Body of pancreas (tissue), 4 donors: ENCODE results near the gene ATPAF1. TPM values are rescaled to one million over a fixed set of nuclear protein-coding genes. Genes with fewer than 3 reads are reported as not detected.
"Not testable (repeated sequence)": the region's sequence is repeated elsewhere in the genome, so short reads cannot be mapped to it uniquely, and the experiment has no call there.

ENCODE experiments used
- ATAC-seq: fragments of 150-250 bp; one replicate; pipeline ENCODE4 v1.9.1; 2016
- DNase-seq, 4 donors: peaks; one replicate each; pipeline ENCODE4 v3.0.0-alpha.2; 2019
- H3K27ac ChIP-seq, 4 donors: fragments of 200-600 bp; sonication (generic); 1 replicate in 3 of 4; 2 replicates in 1 of 4; pipeline versions ENCODE4 v1.5.1 to v1.6.1; 2016 to 2019; ENCODE audit warnings: mild to moderate bottlenecking in 1 of 4, mixed read lengths in 1 of 4, moderate library complexity in 1 of 4
- H3K27me3 ChIP-seq, 2 donors: fragments of 200-600 bp; sonication (generic); one replicate each; pipeline ENCODE4 v1.6.0; 2016; ENCODE audit warnings: mild to moderate bottlenecking in 1 of 2
- H3K36me3 ChIP-seq, 2 donors: fragments of 200-600 bp; sonication (generic); replicated peaks in 1 of 2; 2 replicates each; pipeline ENCODE4 v1.5.1; 2016; ENCODE audit warnings: low read depth in 2 of 2; ENCODE audit not compliant: insufficient read depth in 1 of 2
- H3K4me1 ChIP-seq: fragments of 200-600 bp; sonication (generic); one replicate; pipeline ENCODE4 v1.6.0; 2016
- H3K4me3 ChIP-seq, 2 donors: fragments of 200-600 bp; sonication (generic); 1 replicate in 1 of 2; 2 replicates in 1 of 2; pipeline ENCODE4 v1.5.1; 2016 to 2019
- H3K9me3 ChIP-seq, 3 donors: fragments of 200-600 bp; sonication (generic); 1 replicate in 2 of 3; 2 replicates in 1 of 3; pipeline ENCODE4 v1.5.1; 2016
- POLR2A ChIP-seq, 3 donors: fragments of 450-650 bp; IDR thresholded peaks; one replicate each; pipeline ENCODE4 v1.6.1; 2016; ENCODE audit warnings: antibody characterized with exemption in 3 of 3, mild to moderate bottlenecking in 2 of 3
- WGBS, 2 donors: methylation state at CpG; one replicate each; pipeline ENCODE4 v1.1.5; 2017; 5-methylcytosine and 5-hydroxymethylcytosine counted together
- intact Hi-C: fragments of 100-400 bp; cut with DNase I; formaldehyde crosslinking; loops from one replicate; pipeline ENCODE4 v1.15.1; 2023
- total RNA-seq, 2 donors: library from RNA; depleted of rRNA; stranded (reverse); fragments of >200 nt; gene quantifications; one replicate each; pipeline ENCODE4 v1.1.0, GENCODE V29; 2016
- TF ChIP-seq, protein P1 (sequence below), 7 experiments: fragments of 450-650 bp in 4 of 7; fragments of 200-600 bp in 3 of 7; sonication (generic) in 3 of 7; IDR thresholded peaks; one replicate each; pipeline ENCODE4 v1.5.1; 2016 to 2019; ENCODE audit warnings: antibody characterized with exemption in 7 of 7

ATPAF1 gene
- total RNA-seq, 2 donors from 2014 or later, result 22.8 to 33.0 TPM

DNA sequence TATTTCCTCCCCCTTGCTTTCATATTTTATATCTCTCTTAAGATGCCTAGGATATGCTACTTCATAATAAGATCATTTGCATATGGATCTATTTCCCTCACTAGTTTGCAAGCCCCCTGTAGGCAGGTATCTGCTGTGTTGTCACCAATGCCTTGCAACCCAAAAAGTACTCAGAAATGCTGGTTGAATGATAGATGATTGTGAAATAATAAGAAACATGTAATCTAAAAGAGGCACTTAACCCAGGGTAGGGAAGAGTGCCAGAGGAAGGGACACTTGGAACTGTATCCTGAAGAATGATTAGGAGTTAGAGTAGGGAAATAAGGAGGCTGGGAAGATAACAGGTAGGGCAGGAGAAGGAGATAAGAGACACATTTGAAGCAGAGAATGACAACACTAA lies 12.3 kb downstream of the ATPAF1 start:
- intact Hi-C loops, result no loop called here
- TF ChIP-seq POLR2A (IDR thresholded peaks at IDR 0.05), result no peak
- TF ChIP-seq, protein P1, sequence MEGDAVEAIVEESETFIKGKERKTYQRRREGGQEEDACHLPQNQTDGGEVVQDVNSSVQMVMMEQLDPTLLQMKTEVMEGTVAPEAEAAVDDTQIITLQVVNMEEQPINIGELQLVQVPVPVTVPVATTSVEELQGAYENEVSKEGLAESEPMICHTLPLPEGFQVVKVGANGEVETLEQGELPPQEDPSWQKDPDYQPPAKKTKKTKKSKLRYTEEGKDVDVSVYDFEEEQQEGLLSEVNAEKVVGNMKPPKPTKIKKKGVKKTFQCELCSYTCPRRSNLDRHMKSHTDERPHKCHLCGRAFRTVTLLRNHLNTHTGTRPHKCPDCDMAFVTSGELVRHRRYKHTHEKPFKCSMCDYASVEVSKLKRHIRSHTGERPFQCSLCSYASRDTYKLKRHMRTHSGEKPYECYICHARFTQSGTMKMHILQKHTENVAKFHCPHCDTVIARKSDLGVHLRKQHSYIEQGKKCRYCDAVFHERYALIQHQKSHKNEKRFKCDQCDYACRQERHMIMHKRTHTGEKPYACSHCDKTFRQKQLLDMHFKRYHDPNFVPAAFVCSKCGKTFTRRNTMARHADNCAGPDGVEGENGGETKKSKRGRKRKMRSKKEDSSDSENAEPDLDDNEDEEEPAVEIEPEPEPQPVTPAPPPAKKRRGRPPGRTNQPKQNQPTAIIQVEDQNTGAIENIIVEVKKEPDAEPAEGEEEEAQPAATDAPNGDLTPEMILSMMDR (IDR thresholded peaks at IDR 0.05), result no peak
- ATAC-seq, result no peak
- Histone ChIP-seq H3K9me3 (no peaks in the 10 kb centered on the region), H3K36me3 (peaks cover 0 to 9% of the 10 kb centered on the region in 2 donors), H3K4me3 (no peak overlapping the region), H3K4me1 (no peaks in the 10 kb centered on the region), H3K27ac (no peak overlapping the region), H3K27me3 (no peaks in the 10 kb centered on the region)
- DNase-seq, result no peak

DNA sequence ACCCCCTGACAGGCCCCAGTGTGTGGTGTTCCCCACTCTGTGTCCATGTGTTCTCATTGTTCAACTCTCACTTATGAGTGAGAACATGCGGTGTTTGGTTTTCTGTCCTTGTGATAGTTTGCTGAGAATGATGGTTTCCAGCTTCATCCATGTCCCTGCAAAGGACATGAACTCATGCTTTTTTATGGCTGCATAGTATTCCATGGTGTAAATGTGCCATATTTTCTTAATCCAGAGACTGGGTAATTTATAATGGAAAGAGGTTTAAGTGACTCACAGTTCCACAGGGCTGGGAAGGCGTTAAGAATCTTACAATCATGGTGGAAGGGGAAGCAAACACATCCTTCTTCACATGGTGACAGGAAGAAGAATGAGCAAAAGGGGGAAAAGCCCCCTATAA lies 13.5 kb downstream of the ATPAF1 start:
- DNase-seq, ATAC-seq, H3K27ac ChIP-seq, H3K9me3 ChIP-seq, H3K27me3 ChIP-seq, H3K4me1 ChIP-seq, intact Hi-C loops, H3K4me3 ChIP-seq: not testable (repeated sequence)
- 95 to 97% methylated on average over 2 of the region's 2 CpGs for WGBS, 2 donors
- peaks cover 0 to 11% of the 10 kb centered on the region in 2 donors for H3K36me3 ChIP-seq

DNA sequence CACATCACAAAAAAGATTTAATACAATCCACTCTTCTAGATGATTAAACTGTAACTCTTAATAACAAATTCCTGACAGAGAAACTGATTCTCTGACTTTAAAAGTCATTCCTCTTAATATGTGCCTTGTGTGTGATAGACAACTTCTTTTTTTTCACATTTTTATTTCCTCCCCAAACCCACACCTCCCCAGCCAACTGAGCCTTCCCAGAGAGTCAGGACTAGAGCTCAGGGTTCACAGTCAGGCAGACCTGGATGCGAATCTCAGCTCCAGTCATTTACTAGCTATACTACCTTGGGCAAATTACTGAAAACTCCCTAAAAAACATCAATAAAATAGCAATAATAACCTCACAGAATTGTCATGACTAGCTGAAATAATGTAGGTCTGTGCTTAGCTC lies 14.2 kb downstream of the ATPAF1 start:
- Histone ChIP-seq H3K9me3 (no peaks in the 10 kb centered on the region), H3K4me1 (no peaks in the 10 kb centered on the region), H3K36me3 (peaks cover 0 to 11% of the 10 kb centered on the region in 2 donors), H3K4me3 (no peak overlapping the region), H3K27me3 (no peaks in the 10 kb centered on the region), H3K27ac (no peak overlapping the region)
- 89 to 100% methylated on average over 1 of the region's 1 CpG for WGBS, 2 donors
- no peak for DNase-seq
- TF ChIP-seq POLR2A (IDR thresholded peaks at IDR 0.05), result no peak
- TF ChIP-seq, protein P1 (IDR thresholded peaks at IDR 0.05), result no peak
- no peak for ATAC-seq
- intact Hi-C loops, result no loop called here

DNA sequence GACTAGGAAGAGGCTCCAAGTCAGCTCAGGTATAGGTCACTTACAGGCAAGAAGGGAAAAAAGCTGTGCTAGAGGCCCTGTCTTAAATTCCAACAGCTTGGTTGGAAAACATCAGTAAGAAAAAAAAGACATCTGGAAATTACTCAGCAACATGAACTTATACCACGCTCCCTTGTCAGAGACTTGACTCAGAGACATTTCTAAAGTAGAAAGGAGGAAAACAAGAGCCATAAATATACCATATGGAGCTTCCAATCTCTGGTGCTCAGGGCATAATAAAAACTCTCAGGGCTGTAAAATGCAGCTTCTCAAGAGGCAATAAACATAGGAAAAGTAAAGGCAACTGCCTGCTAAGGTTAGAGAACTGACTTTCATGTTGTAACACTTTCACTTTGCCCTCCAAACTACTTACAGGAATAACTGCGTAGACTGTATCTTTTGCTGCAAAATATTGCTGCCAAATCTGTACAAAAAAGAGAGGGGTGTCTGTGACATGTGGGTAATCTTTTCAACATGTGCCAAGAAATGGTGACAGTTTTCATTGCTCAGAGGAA lies 14.7 kb downstream of the ATPAF1 start:
- no peak overlapping the region for H3K4me3 ChIP-seq
- H3K9me3 ChIP-seq, result no peaks in the 10 kb centered on the region
- H3K27ac ChIP-seq, result no peak overlapping the region
- ATAC-seq (no peak), DNase-seq (no peak)
- H3K36me3 ChIP-seq, result peaks cover 0 to 11% of the 10 kb centered on the region in 2 donors
- intact Hi-C loops, result no loop called here
- H3K4me1 ChIP-seq, result no peaks in the 10 kb centered on the region
- no peak for TF ChIP-seq POLR2A (IDR thresholded peaks at IDR 0.05)
- TF ChIP-seq, protein P1 (IDR thresholded peaks at IDR 0.05), result no peak
- 91 to 100% methylated on average over 2 of the region's 2 CpGs for whole genome bisulfite sequencing, 2 donors
- H3K27me3 ChIP-seq, result no peaks in the 10 kb centered on the region

DNA sequence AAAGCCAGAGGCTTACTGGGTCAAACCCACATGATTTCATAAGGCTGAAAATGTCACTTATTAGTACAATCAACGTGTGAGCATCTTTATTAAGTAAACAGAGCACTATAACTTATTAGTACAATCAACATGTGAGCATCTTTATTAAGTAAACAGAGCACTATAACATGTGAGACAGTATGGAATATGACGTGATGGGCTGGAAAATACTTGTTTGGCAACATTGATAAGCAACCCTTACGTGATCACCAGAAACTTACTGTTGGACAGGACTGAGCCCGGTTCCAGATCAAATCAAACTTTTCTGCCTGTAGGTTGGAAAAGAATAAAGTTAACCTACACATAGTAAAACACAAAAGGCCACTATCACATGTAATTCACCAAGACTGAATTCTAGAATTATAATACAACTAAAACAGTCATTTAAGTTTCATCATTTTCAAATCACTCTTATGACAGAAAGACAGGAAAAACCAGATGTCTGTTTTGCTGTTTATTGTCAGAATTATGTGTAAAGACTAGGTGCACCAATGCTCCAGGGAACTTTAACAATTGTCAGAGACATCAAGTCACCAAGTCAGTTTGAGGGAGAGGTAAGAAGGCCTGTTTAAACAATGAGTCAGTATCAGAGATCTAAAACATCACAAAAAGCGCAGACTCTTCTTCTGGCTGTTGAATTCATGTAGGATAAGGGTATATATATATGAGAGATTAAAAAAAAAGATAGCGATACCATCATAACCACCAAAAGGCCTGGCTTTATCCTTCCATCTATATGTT lies 15.7 kb downstream of the ATPAF1 start:
- TF ChIP-seq, protein P1 (IDR thresholded peaks at IDR 0.05), result no peak
- no peak for TF ChIP-seq POLR2A (IDR thresholded peaks at IDR 0.05)
- 66 to 71% methylated on average over 6 of the region's 6 CpGs for WGBS, 2 donors
- ATAC-seq (no peak), DNase-seq (no peak)
- intact Hi-C loops, result no loop called here
- H3K27me3 ChIP-seq, result no peaks in the 10 kb centered on the region
- H3K27ac ChIP-seq, result no peak overlapping the region
- H3K4me3 ChIP-seq, result no peak overlapping the region
- no peaks in the 10 kb centered on the region for H3K4me1 ChIP-seq
- peaks cover 0 to 11% of the 10 kb centered on the region in 2 donors for H3K36me3 ChIP-seq
- H3K9me3 ChIP-seq, result no peaks in the 10 kb centered on the region

DNA sequence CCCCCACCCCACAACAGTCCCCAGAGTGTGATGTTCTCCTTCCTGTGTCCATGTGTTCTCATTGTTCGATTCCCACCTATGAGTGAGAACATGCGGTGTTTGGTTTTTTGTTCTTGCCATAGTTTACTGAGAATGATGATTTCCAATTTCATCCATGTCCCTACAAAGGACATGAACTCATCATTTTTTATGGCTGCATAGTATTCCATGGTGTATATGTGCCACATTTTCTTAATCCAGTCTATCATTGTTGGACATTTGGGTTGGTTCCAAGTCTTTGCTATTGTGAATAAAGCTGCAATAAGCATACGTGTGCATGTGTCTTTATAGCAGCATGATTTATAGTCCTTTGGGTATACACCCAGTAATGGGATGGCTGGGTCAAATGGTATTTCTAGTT lies 17.0 kb downstream of the ATPAF1 start:
- intact Hi-C loops, H3K36me3 ChIP-seq, ATAC-seq, H3K27me3 ChIP-seq, H3K4me3 ChIP-seq, H3K4me1 ChIP-seq, H3K27ac ChIP-seq, DNase-seq, H3K9me3 ChIP-seq: not testable (repeated sequence)
- 95 to 100% methylated on average over 2 to 3 of the region's 3 CpGs for WGBS, 2 donors
